Activated CD8-positive, alpha-beta memory T cell treated with anti-CD3 and anti-CD28 coated beads, Interleukin-2, amount 50 U/mL, for 24 hours (primary cell): ENCODE results near the gene NDUFS2.
"Not testable (repeated sequence)": the region's sequence is repeated elsewhere in the genome, so short reads cannot be mapped to it uniquely, and the experiment has no call there.

Experiments used
- DNase-seq: peaks from one replicate; pipeline ENCODE4 v3.0.0-alpha.2; 2020; ENCODE audit errors: extremely low read depth

NDUFS2 gene

GRCh38 chr1:161251579-161251978 lies 49.4 kb downstream of the NDUFS2 start:
- DNase-seq: no peak

- DNase-seq: not testable (repeated sequence)
Measured at GRCh38 chr1:161255302-161255701, 53.1 kb downstream of the NDUFS2 start.

- DNase-seq: not testable (repeated sequence)
Measured at GRCh38 chr1:161255955-161256520, 53.9 kb downstream of the NDUFS2 start.

GRCh38 chr1:161257109-161257508 lies 54.9 kb downstream of the NDUFS2 start:
- DNase-seq: not testable (repeated sequence)

GRCh38 chr1:161258439-161259344 lies 56.5 kb downstream of the NDUFS2 start, which contains the start of gene PCP4L1:
PCP4L1 (plus strand) TSS chr1:161258745; CDS start chr1:161258975, 230 bp downstream.
- DNase-seq: no peak

GRCh38 chr1:161259345-161259702 lies 57.2 kb downstream of the NDUFS2 start:
- DNase-seq: no peak

GRCh38 chr1:161259765-161260164 lies 57.6 kb downstream of the NDUFS2 start:
- no peak for DNase-seq

GRCh38 chr1:161260376-161261260 lies 58.5 kb downstream of the NDUFS2 start:
- no peak for DNase-seq

- no peak for DNase-seq
Measured at GRCh38 chr1:161261261-161262235, 59.4 kb downstream of the NDUFS2 start.
